ENCODE measurements around the gene IMMT.

Gene IMMT

GRCh38 chr2:86194751-86195054 lies 559 bp downstream of the IMMT start:
- Histone ChIP-seq H3K79me2 (ENCODE audit: insufficient read depth, low read length) (peaks cover 68% of the 10 kb centered on the region), H3K4me3 (ENCODE audit: low read depth in 1 of 2, low read length in 2 of 2) (peak overlapping the region; percentile 73 to 79), H3K27ac (ENCODE audit: low read length) (peak overlapping the region; percentile 98), H3K9ac (ENCODE audit: low read depth, low read length) (peak overlapping the region; percentile 97), H3K4me1 (ENCODE audit: insufficient read depth, low read length) (peaks cover 59% of the 10 kb centered on the region), H3K36me3 (ENCODE audit: insufficient read depth, low read length) (peaks cover 26% of the 10 kb centered on the region), H4K20me1 (ENCODE audit: insufficient read depth, low read length) (peaks cover 47% of the 10 kb centered on the region), H3K9me3 (ENCODE audit: insufficient read depth, low read length, severe bottlenecking) (no peaks in the 10 kb centered on the region), H2AFZ (ENCODE audit: low read depth, low read length) (peak overlapping the region; percentile 47; the same call in 1 of the 2 replicates), H3K4me2 (ENCODE audit: insufficient read depth, low read length) (peak overlapping the region; percentile 96), H3K27me3 (ENCODE audit: insufficient read depth, low read length, poor library complexity) (no peaks in the 10 kb centered on the region)
- ATAC-seq (ENCODE audit: insufficient read depth, low read depth) (no peak), DNase-seq (no peak)
- TF ChIP-seq EZH2 (IDR thresholded peaks at IDR 0.05; ENCODE audit: borderline replicate concordance, low read depth, low read length, severe bottlenecking), result no peak

- peak overlapping the region; percentile 96 for H3K4me2 ChIP-seq (ENCODE audit: insufficient read depth, low read length)
- H3K27me3 ChIP-seq (ENCODE audit: insufficient read depth, low read length, poor library complexity), result no peaks in the 10 kb centered on the region
- peaks cover 62% of the 10 kb centered on the region for H3K4me1 ChIP-seq (ENCODE audit: insufficient read depth, low read length)
- peaks cover 53% of the 10 kb centered on the region for H4K20me1 ChIP-seq (ENCODE audit: insufficient read depth, low read length)
- ATAC-seq (ENCODE audit: insufficient read depth, low read depth) (no peak), DNase-seq (no peak)
- no peaks in the 10 kb centered on the region for H3K9me3 ChIP-seq (ENCODE audit: insufficient read depth, low read length, severe bottlenecking)
- peaks cover 70% of the 10 kb centered on the region for H3K79me2 ChIP-seq (ENCODE audit: insufficient read depth, low read length)
- H2AFZ ChIP-seq (ENCODE audit: low read depth, low read length), result no peak overlapping the region
- TF ChIP-seq CTCF (IDR thresholded peaks at IDR 0.05; ENCODE audit: borderline replicate concordance, extremely low read depth, low read length, poor library complexity, severe bottlenecking), result no peak
- peak overlapping the region; percentile 73 to 79 for H3K4me3 ChIP-seq (ENCODE audit: low read depth in 1 of 2, low read length in 2 of 2)
- H3K27ac ChIP-seq (ENCODE audit: low read length), result peak overlapping the region; percentile 98; the same call in 1 of the 2 replicates
- H3K36me3 ChIP-seq (ENCODE audit: insufficient read depth, low read length), result peaks cover 31% of the 10 kb centered on the region
- H3K9ac ChIP-seq (ENCODE audit: low read depth, low read length), result peak overlapping the region; percentile 97
These were observed 1.2 kb downstream of the IMMT start for GRCh38 chr2:86193901-86194567.

GRCh38 chr2:86189782-86190416 lies 5.4 kb downstream of the IMMT start:
- no peak overlapping the region for H3K9ac ChIP-seq (ENCODE audit: low read depth, low read length)
- peaks cover 77% of the 10 kb centered on the region for H3K4me1 ChIP-seq (ENCODE audit: insufficient read depth, low read length)
- no peak for DNase-seq
- H3K27me3 ChIP-seq (ENCODE audit: insufficient read depth, low read length, poor library complexity), result no peaks in the 10 kb centered on the region
- TF ChIP-seq EZH2 (IDR thresholded peaks at IDR 0.05; ENCODE audit: borderline replicate concordance, low read depth, low read length, severe bottlenecking) (no peak), CTCF (IDR thresholded peaks at IDR 0.05; ENCODE audit: borderline replicate concordance, extremely low read depth, low read length, poor library complexity, severe bottlenecking) (no peak)
- peaks cover 92% of the 10 kb centered on the region for H4K20me1 ChIP-seq (ENCODE audit: insufficient read depth, low read length)
- H3K4me3 ChIP-seq (ENCODE audit: low read depth in 1 of 2, low read length in 2 of 2), result no peak overlapping the region
- no peak overlapping the region for H3K27ac ChIP-seq (ENCODE audit: low read length)
- H3K9me3 ChIP-seq (ENCODE audit: insufficient read depth, low read length, severe bottlenecking), result no peaks in the 10 kb centered on the region
- H3K4me2 ChIP-seq (ENCODE audit: insufficient read depth, low read length), result peak overlapping the region; percentile 13; the same call in 1 of the 2 replicates
- H2AFZ ChIP-seq (ENCODE audit: low read depth, low read length), result no peak overlapping the region
- peaks cover 99% of the 10 kb centered on the region for H3K79me2 ChIP-seq (ENCODE audit: insufficient read depth, low read length)
- no peak for ATAC-seq (ENCODE audit: insufficient read depth, low read depth)
- H3K36me3 ChIP-seq (ENCODE audit: insufficient read depth, low read length), result peaks cover 42% of the 10 kb centered on the region

- 0 out of 2 replicates have a peak overlapping the region, but pooled peaks have one; percentile 2 for H3K9ac ChIP-seq (ENCODE audit: low read depth, low read length)
- H2AFZ ChIP-seq (ENCODE audit: low read depth, low read length), result no peak overlapping the region
- DNase-seq, result no peak
- H3K27ac ChIP-seq (ENCODE audit: low read length), result peak overlapping the region; percentile 64
- no peak for TF ChIP-seq EZH2 (IDR thresholded peaks at IDR 0.05; ENCODE audit: borderline replicate concordance, low read depth, low read length, severe bottlenecking)
- TF ChIP-seq CTCF (IDR thresholded peaks at IDR 0.05; ENCODE audit: borderline replicate concordance, extremely low read depth, low read length, poor library complexity, severe bottlenecking), result no peak
- H3K79me2 ChIP-seq (ENCODE audit: insufficient read depth, low read length), result peaks cover 99% of the 10 kb centered on the region
- H3K4me1 ChIP-seq (ENCODE audit: insufficient read depth, low read length), result peaks cover 53% of the 10 kb centered on the region
- peak overlapping the region; percentile 30 for H3K4me2 ChIP-seq (ENCODE audit: insufficient read depth, low read length)
- no peaks in the 10 kb centered on the region for H3K27me3 ChIP-seq (ENCODE audit: insufficient read depth, low read length, poor library complexity)
- no peak for ATAC-seq (ENCODE audit: insufficient read depth, low read depth)
- H3K36me3 ChIP-seq (ENCODE audit: insufficient read depth, low read length), result peaks cover 29% of the 10 kb centered on the region
- no peaks in the 10 kb centered on the region for H3K9me3 ChIP-seq (ENCODE audit: insufficient read depth, low read length, severe bottlenecking)
- 0 out of 4 replicates have a peak overlapping the region, but pooled peaks of 1 of the 2 experiments have one; percentile 9 for H3K4me3 ChIP-seq (ENCODE audit: low read depth in 1 of 2, low read length in 2 of 2)
- H4K20me1 ChIP-seq (ENCODE audit: insufficient read depth, low read length), result peaks cover 92% of the 10 kb centered on the region
These were observed 8.8 kb downstream of the IMMT start for GRCh38 chr2:86186431-86186830.

Data from DND-41 (cell line).